GM19193 (cell line): Measurements from ENCODE around the gene RNF207.

ENCODE experiments used
- POLR2A ChIP-seq: IDR thresholded peaks from 4 replicates; pipeline ENCODE4 v1.6.1; 2011; ENCODE audit not compliant: insufficient read depth, insufficient read length; ENCODE audit errors: extremely low read depth

RNF207 gene

GRCh38 chr1:6270401-6270800 lies 64.5 kb downstream of the RNF207 start:
- TF ChIP-seq POLR2A = no peak
